H1 (cell line): ENCODE measurements around the gene GRID1. TPM values are rescaled to one million over a fixed set of nuclear protein-coding genes. Genes with fewer than 3 reads are reported as not detected.

Source experiments
- CTCF ChIA-PET: fragments of 300-600 bp; sonication (Branson Sonifier 250); formaldehyde crosslinking; loops from one replicate; lab custom pipeline; 2021; ENCODE audit not compliant: partially characterized antibody; lab: Charles Lee
- POLR2A ChIA-PET: fragments of 300-600 bp; sonication (Branson Sonifier 250); formaldehyde crosslinking; loops from one replicate; lab custom pipeline; 2021; ENCODE audit warnings: inconsistent platforms; ENCODE audit not compliant: partially characterized antibody; lab: Charles Lee
- DNase-seq, 2 experiments: peaks; one replicate each; pipeline versions ENCODE4 v3.0.0 to v3.0.0-alpha.2; 2010 to 2022; ENCODE audit warnings: low spot score in 2 of 2, low read depth in 1 of 2, mixed read lengths in 1 of 2
- FAIRE-seq: peaks from 2 replicates; lab custom pipeline; 2011; peaks lifted over from hg19 to GRCh38; lab: Jason Lieb, UNC
- H2AFZ ChIP-seq: 2 replicates; pipeline ENCODE4 v1.8.1; 2012; ENCODE audit warnings: low read length, inconsistent platforms
- H2AK5ac ChIP-seq: 2 replicates; pipeline ENCODE4 v1.6.1; 2013; ENCODE audit warnings: low read depth, low read length
- H2BK120ac ChIP-seq: replicated peaks from 2 replicates; pipeline ENCODE3; 2013; ENCODE audit warnings: low read depth, low read length, inconsistent platforms
- H2BK12ac ChIP-seq: 2 replicates; pipeline ENCODE4 v1.6.1; 2013; ENCODE audit warnings: low read depth, low read length
- H2BK15ac ChIP-seq: 2 replicates; pipeline ENCODE4 v1.6.1; 2013; ENCODE audit warnings: low read length
- H2BK20ac ChIP-seq: 2 replicates; pipeline ENCODE4 v1.6.1; 2013; ENCODE audit warnings: low read length
- H2BK5ac ChIP-seq: 2 replicates; pipeline ENCODE4 v1.6.1; 2013; ENCODE audit warnings: low read depth, low read length
- H3K14ac ChIP-seq: 2 replicates; pipeline ENCODE4 v1.6.1; 2013; ENCODE audit warnings: inconsistent platforms; ENCODE audit not compliant: insufficient read length
- H3K18ac ChIP-seq: 2 replicates; pipeline ENCODE4 v1.6.1; 2013; ENCODE audit warnings: low read length; ENCODE audit errors: extremely low read depth
- H3K23ac ChIP-seq: 2 replicates; pipeline ENCODE4 v1.6.1; 2013; ENCODE audit warnings: inconsistent platforms; ENCODE audit not compliant: insufficient read length
- H3K23me2 ChIP-seq: 2 replicates; pipeline ENCODE4 v1.6.1; 2013; ENCODE audit warnings: low read depth, low read length
- H3K27ac ChIP-seq: 2 replicates; pipeline ENCODE4 v1.6.1; 2011; ENCODE audit warnings: low read depth, low read length, inconsistent platforms
- H3K27me3 ChIP-seq, 4 experiments: replicated peaks in 1 of 4; 1 replicate in 1 of 4; 2 replicates in 3 of 4; pipeline versions ENCODE4 v1.6.1 to v1.8.1; 2011 to 2013; ENCODE audit warnings: low read length in 3 of 4, mild to moderate bottlenecking in 3 of 4, inconsistent platforms in 2 of 4, mixed read lengths in 2 of 4, moderate library complexity in 1 of 4; ENCODE audit not compliant: control insufficient read depth in 3 of 4, insufficient read depth in 3 of 4; ENCODE audit errors: extremely low read depth in 1 of 4
- H3K36me3 ChIP-seq, 4 experiments: 2 replicates each; pipeline versions ENCODE4 v1.6.1 to v1.8.1; 2011 to 2013; ENCODE audit warnings: mild to moderate bottlenecking in 4 of 4, low read length in 3 of 4, moderate library complexity in 2 of 4, control low read depth in 1 of 4, inconsistent platforms in 1 of 4; ENCODE audit not compliant: insufficient read depth in 4 of 4, control insufficient read depth in 2 of 4
- H3K4ac ChIP-seq: replicated peaks from 2 replicates; pipeline ENCODE3; 2013; ENCODE audit warnings: low read length, low read depth, mixed read lengths, inconsistent platforms; ENCODE audit not compliant: insufficient read length
- H3K4me1 ChIP-seq, 4 experiments: replicated peaks in 1 of 4; 1 replicate in 1 of 4; 2 replicates in 3 of 4; pipeline versions ENCODE4 v1.6.1 to v1.8.1; 2011 to 2013; ENCODE audit warnings: low read length in 3 of 4, inconsistent platforms in 2 of 4, mixed read lengths in 1 of 4; ENCODE audit not compliant: insufficient read depth in 4 of 4, control insufficient read depth in 3 of 4
- H3K4me2 ChIP-seq, 2 experiments: 2 replicates each; pipeline versions ENCODE4 v1.6.1 to v1.8.1; 2011 to 2013; ENCODE audit warnings: low read depth in 2 of 2, low read length in 2 of 2, control low read depth in 1 of 2, inconsistent platforms in 1 of 2, mild to moderate bottlenecking in 1 of 2; ENCODE audit not compliant: insufficient read depth in 1 of 2
- H3K4me3 ChIP-seq, 4 experiments: fragments of 200-600, 300-600 bp in 1 of 4; sonication (generic), shearing (Covaris generic), sonication (Bioruptor Twin) in 1 of 4; 2 replicates each; pipeline versions ENCODE4 v1.5.1 to v1.8.1; 2011 to 2016; ENCODE audit warnings: low read length in 4 of 4, low read depth in 3 of 4, control low read depth in 2 of 4, inconsistent platforms in 2 of 4, mild to moderate bottlenecking in 2 of 4, mixed read lengths in 1 of 4, moderate library complexity in 1 of 4; ENCODE audit not compliant: insufficient read depth in 2 of 4; ENCODE audit errors: extremely low read depth in 1 of 4
- H3K56ac ChIP-seq: replicated peaks from 2 replicates; pipeline ENCODE3; 2013; ENCODE audit warnings: low read depth, mild to moderate bottlenecking, mixed read lengths, low read length, inconsistent platforms; ENCODE audit not compliant: insufficient read length
- H3K79me1 ChIP-seq: 2 replicates; pipeline ENCODE4 v1.6.1; 2013; ENCODE audit warnings: low read depth, low read length, control low read depth
- H3K79me2 ChIP-seq, 2 experiments: 2 replicates each; pipeline versions ENCODE4 v1.6.1 to v1.8.1; 2012 to 2013; ENCODE audit warnings: low read length in 2 of 2, mild to moderate bottlenecking in 2 of 2, inconsistent platforms in 1 of 2; ENCODE audit not compliant: insufficient read depth in 2 of 2, control insufficient read depth in 1 of 2
- H3K9ac ChIP-seq, 4 experiments: replicated peaks in 1 of 4; 1 replicate in 1 of 4; 2 replicates in 3 of 4; pipeline versions ENCODE4 v1.6.1 to v1.8.1; 2011 to 2013; ENCODE audit warnings: low read depth in 3 of 4, low read length in 3 of 4, control low read depth in 2 of 4, mild to moderate bottlenecking in 2 of 4, moderate library complexity in 2 of 4, inconsistent platforms in 1 of 4; ENCODE audit errors: extremely low read depth in 1 of 4
- H3K9me3 ChIP-seq, 2 experiments: 2 replicates each; pipeline versions ENCODE4 v1.6.1 to v1.8.1; 2012 to 2013; ENCODE audit warnings: mild to moderate bottlenecking in 2 of 2, moderate library complexity in 2 of 2, control low read depth in 1 of 2, inconsistent platforms in 1 of 2, low read depth in 1 of 2, low read length in 1 of 2, mixed read lengths in 1 of 2; ENCODE audit not compliant: insufficient read depth in 2 of 2
- H4K20me1 ChIP-seq, 2 experiments: replicated peaks in 1 of 2; 2 replicates each; pipeline versions ENCODE3 to v1.8.1; 2011 to 2013; ENCODE audit warnings: inconsistent platforms in 2 of 2, low read length in 2 of 2, mild to moderate bottlenecking in 1 of 2; ENCODE audit not compliant: insufficient read depth in 2 of 2, control insufficient read depth in 1 of 2
- H4K5ac ChIP-seq: 2 replicates; pipeline ENCODE4 v1.6.1; 2013; ENCODE audit warnings: low read length, low read depth, mixed read lengths, inconsistent platforms; ENCODE audit not compliant: insufficient read length
- H4K8ac ChIP-seq: 2 replicates; pipeline ENCODE4 v1.8.0; 2013; ENCODE audit warnings: mild to moderate bottlenecking, moderate library complexity, low read length, inconsistent platforms; ENCODE audit not compliant: insufficient read depth; ENCODE audit errors: extremely low read depth
- H4K91ac ChIP-seq: replicated peaks from 2 replicates; pipeline ENCODE3; 2013; ENCODE audit warnings: low read length, mixed read lengths, inconsistent platforms; ENCODE audit not compliant: insufficient read length
- EZH2 ChIP-seq: fragments of 200-600 bp; sonication (generic); IDR thresholded peaks from 2 replicates; pipeline ENCODE4 v1.7.1; 2012; ENCODE audit warnings: low read depth, mild to moderate bottlenecking, moderate library complexity, low read length, inconsistent platforms; ENCODE audit not compliant: severe bottlenecking
- GTF2F1 ChIP-seq: IDR thresholded peaks from 2 replicates; pipeline ENCODE4 v1.6.1; 2012; ENCODE audit warnings: low read depth, low read length, improper control_type of control experiment, borderline replicate concordance
- JUND ChIP-seq: IDR thresholded peaks from 2 replicates; pipeline ENCODE4 v1.6.1; 2011; ENCODE audit warnings: mild to moderate bottlenecking, improper control_type of control experiment, low read length
- KDM1A ChIP-seq: fragments of 200-600, 300-600 bp; sonication (generic); IDR thresholded peaks from 2 replicates; pipeline ENCODE4 v1.7.1; 2016; ENCODE audit warnings: mild to moderate bottlenecking, low read length, borderline replicate concordance
- KDM4A ChIP-seq: IDR thresholded peaks from one replicate; pipeline ENCODE4 v1.7.1; 2012; ENCODE audit warnings: low read depth, mild to moderate bottlenecking, moderate library complexity, low read length, inconsistent platforms; ENCODE audit not compliant: severe bottlenecking
- RBBP5 ChIP-seq: IDR thresholded peaks from 2 replicates; pipeline ENCODE4 v1.7.1; 2012; ENCODE audit warnings: low read depth, mild to moderate bottlenecking, inconsistent platforms, low read length, moderate library complexity, borderline replicate concordance
- RXRA ChIP-seq: IDR thresholded peaks from 2 replicates; pipeline ENCODE4 v1.6.1; 2011; ENCODE audit warnings: low read depth, mild to moderate bottlenecking, low read length, moderate library complexity; ENCODE audit not compliant: insufficient read depth
- SP1 ChIP-seq: IDR thresholded peaks from 2 replicates; pipeline ENCODE4 v1.6.1; 2011; ENCODE audit warnings: low read depth, low read length
- SP4 ChIP-seq: IDR thresholded peaks from 2 replicates; pipeline ENCODE4 v1.6.1; 2012; ENCODE audit warnings: low read length, inconsistent platforms
- YY1 ChIP-seq: IDR thresholded peaks from 2 replicates; pipeline ENCODE4 v1.6.1; 2011; ENCODE audit warnings: low read depth, mild to moderate bottlenecking, low read length
- WGBS, 2 experiments: shearing (Covaris generic) in 1 of 2; methylation state at CpG; one replicate each; pipeline versions ENCODE4 v1.1.6 to v1.1.7; 2013 to 2015; ENCODE audit warnings: low lambda C conversion rate in 2 of 2, mixed read lengths in 2 of 2, inconsistent platforms in 1 of 2, low coverage in 1 of 2, missing lambda C conversion rate in 1 of 2; ENCODE audit not compliant: insufficient replicate concordance in 2 of 2, insufficient coverage in 1 of 2, insufficient read length in 1 of 2; ENCODE audit errors: extremely low coverage in 1 of 2, missing lambda C conversion rate in 1 of 2; 5-methylcytosine and 5-hydroxymethylcytosine counted together
- polyA plus RNA-seq, 7 experiments: library from polyadenylated mRNA; depleted of rRNA in 3 of 7; stranded (reverse) in 5 of 7; unstranded in 2 of 7; fragments of >200 nt in 5 of 7; fragments of 200-250 nt in 2 of 7; gene quantifications; 1 replicate in 5 of 7; 2 replicates in 1 of 7; 4 replicates in 1 of 7; pipeline versions ENCODE4 v1.2.1 to v1.2.3, GENCODE V29; 2011 to 2013; ENCODE audit warnings: missing spikeins in 2 of 7, mixed read lengths in 2 of 7
- total RNA-seq: library from RNA; stranded (reverse); fragmentation: NEBNext Ultra II Directional; extraction: Animal tissue kit (Norgen Biotek cat#: 25700); gene quantifications from 2 replicates; pipeline ENCODE4 v1.2.1, GENCODE V29; 2021
- TF ChIP-seq, protein P1 (sequence below), 3 experiments: IDR thresholded peaks; 1 replicate in 2 of 3; 2 replicates in 1 of 3; pipeline versions ENCODE4 v1.5.1 to v1.6.1; 2011; ENCODE audit warnings: low read length in 3 of 3, mild to moderate bottlenecking in 3 of 3, inconsistent platforms in 2 of 3, low read depth in 1 of 3, moderate library complexity in 1 of 3; ENCODE audit not compliant: insufficient read depth in 1 of 3; ENCODE audit errors: control extremely low read depth in 1 of 3

Gene GRID1
- total and polyA plus RNA-seq, 2 of the 8 experiments (the other 6 are each of a cell fraction or from before 2014, with no cell fraction given) = 0.22 to 0.30 TPM

DNA sequence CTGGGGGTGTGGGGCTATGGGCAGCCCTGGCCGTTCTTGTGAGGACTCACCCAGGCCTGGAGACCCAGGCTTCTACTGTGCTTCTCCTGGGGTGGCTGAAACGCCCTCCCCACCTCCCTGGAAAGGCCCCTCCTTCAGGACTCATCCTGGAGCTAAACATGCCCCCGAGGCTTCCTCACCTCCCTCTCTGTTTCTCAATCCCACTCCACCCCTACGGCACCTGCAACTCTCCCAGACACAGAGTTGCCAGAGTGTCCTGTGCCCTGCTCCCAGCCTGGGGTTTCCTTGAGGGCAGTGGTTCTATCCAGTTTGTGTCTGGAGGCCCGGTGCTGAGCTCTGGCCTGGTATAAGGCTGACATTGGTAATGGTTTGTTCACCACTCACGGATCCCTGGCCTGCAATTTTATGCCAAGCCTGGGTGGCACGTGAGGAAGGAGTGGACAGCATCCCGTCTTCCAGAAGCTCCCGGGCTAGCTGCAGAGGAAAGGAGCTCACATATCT is 68.0 kb downstream of the GRID1 start:
- Histone ChIP-seq H3K36me3 (no peaks in the 10 kb centered on the region), H3K27me3 (peaks cover 0 to 4% (median 3%) of the 10 kb centered on the region in 4 experiments; a peak in 1 of 7 replicates), H3K14ac (no peak overlapping the region), H3K4me2 (no peak overlapping the region), H2BK15ac (no peak overlapping the region), H2BK5ac (no peak overlapping the region), H2BK20ac (no peak overlapping the region), H3K56ac (no peak overlapping the region), H4K8ac (no peak overlapping the region; the same call in 1 of the 2 replicates), H3K4me3 (no peak overlapping the region), H4K91ac (no peak overlapping the region), H3K9ac (no peak overlapping the region), H3K23ac (no peak overlapping the region), H2AK5ac (no peak overlapping the region), H3K23me2 (no peaks in the 10 kb centered on the region), H2BK12ac (no peak overlapping the region), H3K4ac (no peak overlapping the region), H3K4me1 (peaks cover 0 to 14% (median 4%) of the 10 kb centered on the region in 4 experiments; a peak in 6 of 7 replicates), H2AFZ (no peak overlapping the region), H3K27ac (no peak overlapping the region), H2BK120ac (no peak overlapping the region), H4K5ac (no peak overlapping the region), H3K79me2 (no peaks in the 10 kb centered on the region), H3K18ac (no peak overlapping the region), H4K20me1 (no peaks in the 10 kb centered on the region), H3K9me3 (no peaks in the 10 kb centered on the region), H3K79me1 (no peaks in the 10 kb centered on the region)
- ChIA-PET POLR2A (no interaction called here), CTCF (interaction anchor here (0.5 to 2.4 kb wide), 5 partner anchors 14 to 195 kb away, joined by 3 to 8 read pairs (median 3); no protein-coding TSS in a partner anchor)
- 80% methylated on average over 9 of the region's 9 CpGs; no CpG with 5 or more reads in 1 of the 2 experiments for WGBS, 2 experiments
- FAIRE-seq = no peak
- DNase-seq = peak in 1 of 2 experiments; percentile 43
- TF ChIP-seq RBBP5 (no peak), GTF2F1 (no peak), JUND (no peak), EZH2 (no peak), SP4 (no peak), SP1 (no peak), KDM4A (no peak), YY1 (no peak), KDM1A (no peak), RXRA (no peak)
- TF ChIP-seq, protein P1, sequence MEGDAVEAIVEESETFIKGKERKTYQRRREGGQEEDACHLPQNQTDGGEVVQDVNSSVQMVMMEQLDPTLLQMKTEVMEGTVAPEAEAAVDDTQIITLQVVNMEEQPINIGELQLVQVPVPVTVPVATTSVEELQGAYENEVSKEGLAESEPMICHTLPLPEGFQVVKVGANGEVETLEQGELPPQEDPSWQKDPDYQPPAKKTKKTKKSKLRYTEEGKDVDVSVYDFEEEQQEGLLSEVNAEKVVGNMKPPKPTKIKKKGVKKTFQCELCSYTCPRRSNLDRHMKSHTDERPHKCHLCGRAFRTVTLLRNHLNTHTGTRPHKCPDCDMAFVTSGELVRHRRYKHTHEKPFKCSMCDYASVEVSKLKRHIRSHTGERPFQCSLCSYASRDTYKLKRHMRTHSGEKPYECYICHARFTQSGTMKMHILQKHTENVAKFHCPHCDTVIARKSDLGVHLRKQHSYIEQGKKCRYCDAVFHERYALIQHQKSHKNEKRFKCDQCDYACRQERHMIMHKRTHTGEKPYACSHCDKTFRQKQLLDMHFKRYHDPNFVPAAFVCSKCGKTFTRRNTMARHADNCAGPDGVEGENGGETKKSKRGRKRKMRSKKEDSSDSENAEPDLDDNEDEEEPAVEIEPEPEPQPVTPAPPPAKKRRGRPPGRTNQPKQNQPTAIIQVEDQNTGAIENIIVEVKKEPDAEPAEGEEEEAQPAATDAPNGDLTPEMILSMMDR (IDR thresholded peaks at IDR 0.05; ENCODE audit: control extremely low read depth in 1 of 3, insufficient read depth in 1 of 3, low read depth in 1 of 3, low read length in 3 of 3) = no peak
